ENCODE measurements around the gene CCDC149. TPM values are rescaled to one million over a fixed set of nuclear protein-coding genes. Genes with fewer than 3 reads are reported as not detected.

Gene CCDC149
- total RNA-seq, 1 experiment from 2014 or later = 2.4 TPM

Small RNA genes lying within 50 kb of the gene (small RNA-seq; reads per million reads assigned to genes)
- gene AC006390.1 = 0 reads per million in 2 experiments

Other genes starting within 250 kb of the CCDC149 start
- gene SOD3, start 117.5 kb downstream of the CCDC149 start, total RNA-seq (2014; rRNA removed; shearing (Covaris generic)) = not detected in 2 replicates
- gene LGI2, start 117.9 kb upstream of the CCDC149 start, total RNA-seq (2014; rRNA removed; shearing (Covaris generic)) = not detected in 2 replicates
- gene SEPSECS, start 247.4 kb upstream of the CCDC149 start, total RNA-seq (2014; rRNA removed; shearing (Covaris generic)) = 11.8 and 13.4 TPM in 2 replicates